Measurements from ENCODE around the gene MPRIP.

GRCh38 chr17:17088541-17089525, 46.6 kb downstream of the MPRIP start:
- TF ChIP-seq CTCF (IDR thresholded peaks at IDR 0.05) (no peak), POLR2A (IDR thresholded peaks at IDR 0.05) (no peak)
